Skeletal muscle satellite cell (primary cell): ENCODE data around the gene MAP3K10. TPM values are rescaled to one million over a fixed set of nuclear protein-coding genes. Genes with fewer than 3 reads are reported as not detected.
"Not testable (repeated sequence)": the region's sequence is repeated elsewhere in the genome, so short reads cannot be mapped to it uniquely, and the experiment has no call there.

Experiments
- H3K27me3 ChIP-seq: 2 replicates; pipeline ENCODE4 v1.7.0; 2013; ENCODE audit warnings: low read length; ENCODE audit not compliant: control insufficient read depth, insufficient read depth
- H3K36me3 ChIP-seq: 2 replicates; pipeline ENCODE4 v1.7.0; 2013; ENCODE audit warnings: mild to moderate bottlenecking, control low read depth, low read length; ENCODE audit not compliant: insufficient read depth
- H3K4me1 ChIP-seq: 2 replicates; pipeline ENCODE4 v1.7.0; 2013; ENCODE audit warnings: low read length; ENCODE audit not compliant: control insufficient read depth, insufficient read depth
- H3K4me2 ChIP-seq: 2 replicates; pipeline ENCODE4 v1.7.0; 2013; ENCODE audit warnings: mild to moderate bottlenecking, low read length
- H3K4me3 ChIP-seq: 2 replicates; pipeline ENCODE4 v1.7.0; 2013; ENCODE audit warnings: low read length
- H3K9ac ChIP-seq: 2 replicates; pipeline ENCODE4 v1.7.0; 2013; ENCODE audit warnings: mild to moderate bottlenecking, low read depth, low read length, moderate library complexity
- H3K9me3 ChIP-seq: replicated peaks from 2 replicates; pipeline ENCODE4 v1.7.0; 2013; ENCODE audit warnings: mild to moderate bottlenecking, control low read depth, low read length
- total RNA-seq: library from RNA; depleted of rRNA; stranded (reverse); fragments of >200 nt; gene quantifications from 2 replicates; pipeline ENCODE4 v1.2.3, GENCODE V29; 2012; rRNA removed

Gene MAP3K10
- total RNA-seq: 4.2 and 4.8 TPM in 2 replicates

GRCh38 chr19:40190891-40191835 lies at the start of gene MAP3K10:
MAP3K10 (plus strand) TSS chr19:40191426; CDS start chr19:40192032, 606 bp downstream.
- Histone ChIP-seq H3K36me3 (no peaks in the 10 kb centered on the region), H3K27me3 (no peaks in the 10 kb centered on the region), H3K4me1 (peaks cover 11% of the 10 kb centered on the region), H3K4me2 (peak within 1 kb of the TSS; percentile 97), H3K9ac (peak within 1 kb of the TSS; percentile 91), H3K9me3 (no peaks in the 10 kb centered on the region), H3K4me3 (peak within 1 kb of the TSS; percentile 89)

- Histone ChIP-seq H3K4me2 (no peak overlapping the region), H3K4me3 (no peak overlapping the region), H3K4me1 (no peaks in the 10 kb centered on the region), H3K36me3 (no peaks in the 10 kb centered on the region), H3K9me3 (no peaks in the 10 kb centered on the region), H3K27me3 (peaks cover 31% of the 10 kb centered on the region), H3K9ac (no peak overlapping the region)
These were observed 49.7 kb upstream of the MAP3K10 start for GRCh38 chr19:40141551-40141950.

- H3K4me1 ChIP-seq: peaks cover 10% of the 10 kb centered on the region
- H3K27me3 ChIP-seq: peaks cover 18% of the 10 kb centered on the region
These were observed 47.6 kb upstream of the MAP3K10 start for GRCh38 chr19:40143612-40144011.

GRCh38 chr19:40144151-40144550 lies 47.1 kb upstream of the MAP3K10 start:
- peaks cover 10% of the 10 kb centered on the region for H3K4me1 ChIP-seq
- H3K27me3 ChIP-seq: peaks cover 18% of the 10 kb centered on the region
- H3K9me3 ChIP-seq: no peaks in the 10 kb centered on the region
- no peak overlapping the region for H3K9ac ChIP-seq
- no peak overlapping the region for H3K4me3 ChIP-seq
- no peak overlapping the region for H3K4me2 ChIP-seq
- H3K36me3 ChIP-seq: no peaks in the 10 kb centered on the region

More at GRCh38 chr19:40143612-40144011, 47.6 kb upstream of the MAP3K10 start:
- Histone ChIP-seq H3K9ac (no peak overlapping the region), H3K4me2 (no peak overlapping the region), H3K4me3 (no peak overlapping the region), H3K36me3 (no peaks in the 10 kb centered on the region), H3K9me3 (no peaks in the 10 kb centered on the region)

GRCh38 chr19:40144947-40145748 lies 46.1 kb upstream of the MAP3K10 start:
- Histone ChIP-seq H3K9ac (no peak overlapping the region), H3K36me3 (no peaks in the 10 kb centered on the region), H3K4me1 (peaks cover 10% of the 10 kb centered on the region), H3K27me3 (peaks cover 18% of the 10 kb centered on the region), H3K9me3 (no peaks in the 10 kb centered on the region), H3K4me3 (no peak overlapping the region), H3K4me2 (no peak overlapping the region)

- not testable (repeated sequence) for H3K9me3 ChIP-seq, H3K36me3 ChIP-seq, H3K4me2 ChIP-seq, H3K4me3 ChIP-seq, H3K9ac ChIP-seq
- Histone ChIP-seq H3K4me1 (peaks cover 10% of the 10 kb centered on the region), H3K27me3 (peaks cover 18% of the 10 kb centered on the region)
These were observed 45.5 kb upstream of the MAP3K10 start for GRCh38 chr19:40145749-40146029.

- peaks cover 10% of the 10 kb centered on the region for H3K4me1 ChIP-seq
These were observed 43.9 kb upstream of the MAP3K10 start for GRCh38 chr19:40147338-40147692.

GRCh38 chr19:40147693-40148347 lies 43.4 kb upstream of the MAP3K10 start:
- Histone ChIP-seq H3K4me1 (peaks cover 10% of the 10 kb centered on the region), H3K4me3 (peak overlapping the region; percentile 39), H3K27me3 (peaks cover 4% of the 10 kb centered on the region), H3K4me2 (peak overlapping the region; percentile 72), H3K9ac (no peak overlapping the region), H3K9me3 (no peaks in the 10 kb centered on the region), H3K36me3 (no peaks in the 10 kb centered on the region)

More at GRCh38 chr19:40147338-40147692, 43.9 kb upstream of the MAP3K10 start:
- H3K4me3 ChIP-seq: no peak overlapping the region
- peak overlapping the region; percentile 72 for H3K4me2 ChIP-seq
- H3K36me3 ChIP-seq: no peaks in the 10 kb centered on the region
- no peaks in the 10 kb centered on the region for H3K9me3 ChIP-seq
- no peak overlapping the region for H3K9ac ChIP-seq
- peaks cover 9% of the 10 kb centered on the region for H3K27me3 ChIP-seq

GRCh38 chr19:40149501-40149900 lies 41.7 kb upstream of the MAP3K10 start:
- no peaks in the 10 kb centered on the region for H3K9me3 ChIP-seq
- no peak overlapping the region for H3K9ac ChIP-seq
- no peaks in the 10 kb centered on the region for H3K36me3 ChIP-seq
- H3K4me2 ChIP-seq: no peak overlapping the region
- no peak overlapping the region for H3K4me3 ChIP-seq
- H3K4me1 ChIP-seq: peaks cover 10% of the 10 kb centered on the region
- peaks cover 3% of the 10 kb centered on the region for H3K27me3 ChIP-seq

GRCh38 chr19:40150170-40150569 lies 41.1 kb upstream of the MAP3K10 start:
- H3K9me3 ChIP-seq: no peaks in the 10 kb centered on the region
- no peak overlapping the region for H3K4me3 ChIP-seq
- no peaks in the 10 kb centered on the region for H3K36me3 ChIP-seq
- H3K4me1 ChIP-seq: peaks cover 10% of the 10 kb centered on the region
- no peak overlapping the region for H3K9ac ChIP-seq
- peaks cover 3% of the 10 kb centered on the region for H3K27me3 ChIP-seq
- H3K4me2 ChIP-seq: no peak overlapping the region

GRCh38 chr19:40154121-40154680 lies 37.0 kb upstream of the MAP3K10 start:
- Histone ChIP-seq H3K4me3 (no peak overlapping the region), H3K9ac (no peak overlapping the region), H3K4me1 (no peaks in the 10 kb centered on the region), H3K36me3 (no peaks in the 10 kb centered on the region), H3K4me2 (no peak overlapping the region), H3K9me3 (no peaks in the 10 kb centered on the region), H3K27me3 (peaks cover 2% of the 10 kb centered on the region)
